Stimulated activated CD8-positive, alpha-beta memory T cell treated with anti-CD3 and anti-CD28 coated beads, Interleukin-4, amount 100 ng/mL, for 24 hours (primary cell): ENCODE results near the gene GLOD4.
"Not testable (repeated sequence)": the region's sequence is repeated elsewhere in the genome, so short reads cannot be mapped to it uniquely, and the experiment has no call there.

Experiments
- DNase-seq: peaks from one replicate; pipeline ENCODE4 v3.0.0-alpha.2; 2020; ENCODE audit warnings: low read depth

Gene GLOD4

GRCh38 chr17:802901-803881 is 21.1 kb upstream of the GLOD4 start:
- no peak for DNase-seq

GRCh38 chr17:802481-802880 is 20.4 kb upstream of the GLOD4 start:
- DNase-seq, result no peak

DNA sequence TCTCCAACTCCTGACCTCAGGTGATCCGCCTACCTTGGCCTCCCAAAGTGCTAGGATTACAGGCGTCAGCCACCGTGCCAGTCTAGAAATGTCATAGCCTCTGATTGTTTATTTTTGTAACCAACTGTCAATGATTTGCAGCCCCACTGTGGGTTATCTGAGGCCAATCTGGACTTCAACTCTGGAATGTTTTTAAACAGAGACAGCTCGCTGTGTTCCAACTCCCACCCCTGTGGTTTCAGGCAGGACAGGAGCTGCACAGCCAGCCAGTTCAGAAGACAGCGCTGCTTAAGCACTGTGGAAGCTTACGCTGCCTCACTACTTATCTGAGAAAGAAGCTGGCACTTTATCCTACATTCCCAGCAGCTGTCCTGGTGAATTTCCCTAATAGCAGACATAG is 19.6 kb upstream of the GLOD4 start:
- DNase-seq, result no peak

- DNase-seq, result no peak
Observed at GRCh38 chr17:800446-801242, 18.6 kb upstream of the GLOD4 start.

GRCh38 chr17:799261-799660 is 17.2 kb upstream of the GLOD4 start:
- DNase-seq, result no peak

GRCh38 chr17:798246-798645 is 16.2 kb upstream of the GLOD4 start:
- no peak for DNase-seq

DNA sequence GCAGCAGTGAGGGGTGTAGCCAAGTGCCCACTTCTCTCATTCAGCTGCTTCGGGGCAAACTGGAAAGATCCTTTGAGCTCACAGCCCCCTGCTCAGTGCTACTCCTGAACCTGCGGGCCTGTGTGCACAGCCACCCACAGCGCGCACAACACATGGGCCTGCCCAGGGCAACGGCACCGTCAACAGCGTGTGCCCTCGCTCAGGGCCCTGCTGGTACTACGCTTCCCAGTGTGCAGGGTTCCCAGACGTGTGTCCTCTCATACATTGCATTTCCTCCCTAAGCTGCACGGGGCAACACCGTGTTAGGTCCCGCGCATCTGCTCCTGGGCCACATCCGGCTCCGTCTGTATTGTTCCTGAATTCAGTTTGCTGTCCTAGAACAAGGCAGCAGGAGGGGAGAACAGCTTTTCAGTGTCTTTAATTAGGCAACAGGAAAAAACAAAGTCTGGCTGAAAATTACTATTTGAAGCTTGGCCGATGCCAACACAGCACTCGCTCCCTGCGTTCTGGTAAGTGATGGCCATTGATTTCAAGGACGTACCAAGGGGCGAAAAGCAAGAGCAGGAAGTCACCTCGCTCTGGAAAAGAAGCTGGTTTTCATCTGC is 15.3 kb upstream of the GLOD4 start:
- DNase-seq, result no peak

DNA sequence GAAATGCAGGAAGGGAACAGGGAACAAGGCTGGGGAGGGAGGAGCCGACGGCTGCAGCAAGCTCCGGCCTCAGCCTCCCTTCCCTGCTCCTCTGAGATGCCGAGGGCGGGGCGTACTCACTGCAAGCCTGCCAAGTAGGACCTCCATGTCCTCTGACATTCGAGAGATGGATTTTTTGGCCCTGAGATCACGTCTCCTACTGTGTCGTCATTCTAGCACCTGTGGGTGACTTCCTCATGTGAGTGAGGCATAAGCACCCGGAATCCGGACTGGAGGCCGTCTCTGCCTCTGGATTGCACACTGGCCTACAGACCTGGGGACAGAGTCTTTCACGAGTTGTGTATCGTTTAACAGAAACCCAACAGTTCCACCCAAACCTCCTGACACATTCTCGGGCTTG is 14.5 kb upstream of the GLOD4 start:
- DNase-seq, result no peak

DNA sequence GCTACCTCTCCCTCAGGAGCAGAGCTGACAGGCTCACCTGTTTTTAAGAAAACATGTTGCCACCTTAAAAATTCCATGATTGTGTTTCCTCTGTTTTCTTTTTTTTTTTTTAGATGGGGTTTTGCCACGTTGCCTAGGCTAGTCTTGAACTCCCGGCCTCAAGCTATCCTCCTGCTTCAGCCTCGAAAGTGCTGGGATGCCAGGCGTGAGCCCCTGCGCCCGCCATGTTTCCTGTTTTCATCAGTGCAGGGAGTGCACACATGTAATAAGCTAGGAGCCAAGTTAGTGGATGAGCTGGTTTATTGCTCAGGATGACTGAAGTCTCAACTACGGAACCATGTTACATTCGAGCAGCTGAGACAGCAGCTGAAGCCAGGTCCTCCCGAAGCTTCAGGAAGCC is 13.6 kb upstream of the GLOD4 start:
- DNase-seq, result no peak

- no peak for DNase-seq
Observed at GRCh38 chr17:795276-795675, 13.2 kb upstream of the GLOD4 start.

DNA sequence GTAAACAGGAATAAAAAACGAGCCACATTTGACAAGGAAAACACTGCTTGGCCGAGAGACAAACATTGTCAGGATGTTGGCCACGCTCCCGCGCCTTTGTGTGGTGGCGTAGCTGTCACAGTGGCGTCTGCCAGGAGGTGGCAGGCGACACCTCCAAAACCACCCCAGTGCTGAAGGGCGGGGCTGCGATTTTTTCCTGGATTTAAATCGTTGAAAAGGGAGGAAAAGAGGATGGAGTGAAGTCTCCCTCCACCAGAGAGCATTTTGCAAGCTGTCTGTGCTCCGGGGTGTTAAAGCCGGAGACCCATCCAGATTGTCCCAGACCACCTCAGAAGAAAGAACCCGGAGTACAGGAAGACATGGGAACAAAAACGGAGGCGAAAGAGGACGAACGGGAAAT is 12.8 kb upstream of the GLOD4 start:
- DNase-seq, result peak; percentile 24

GRCh38 chr17:792277-792676 is 10.2 kb upstream of the GLOD4 start:
- DNase-seq, result no peak

DNA sequence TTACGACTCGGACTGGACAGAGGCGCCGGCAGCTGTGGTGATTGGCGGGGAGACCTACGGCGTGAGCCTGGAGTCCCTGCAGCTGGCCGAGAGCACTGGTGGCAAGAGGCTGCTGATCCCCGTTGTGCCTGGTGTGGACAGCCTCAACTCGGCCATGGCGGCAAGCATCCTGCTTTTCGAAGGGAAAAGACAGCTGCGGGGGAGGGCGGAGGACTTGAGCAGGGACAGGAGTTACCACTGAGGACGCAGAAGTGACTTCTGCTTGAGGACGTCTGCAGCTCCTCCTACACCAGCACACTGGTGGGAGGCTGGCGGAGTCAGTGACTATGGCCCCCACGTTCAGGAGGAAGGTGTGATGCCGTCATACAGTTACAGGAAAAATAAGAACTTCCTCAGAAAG is 9.7 kb upstream of the GLOD4 start:
- DNase-seq, result no peak

GRCh38 chr17:790874-791247 is 8.8 kb upstream of the GLOD4 start:
- DNase-seq, result not testable (repeated sequence)

DNA sequence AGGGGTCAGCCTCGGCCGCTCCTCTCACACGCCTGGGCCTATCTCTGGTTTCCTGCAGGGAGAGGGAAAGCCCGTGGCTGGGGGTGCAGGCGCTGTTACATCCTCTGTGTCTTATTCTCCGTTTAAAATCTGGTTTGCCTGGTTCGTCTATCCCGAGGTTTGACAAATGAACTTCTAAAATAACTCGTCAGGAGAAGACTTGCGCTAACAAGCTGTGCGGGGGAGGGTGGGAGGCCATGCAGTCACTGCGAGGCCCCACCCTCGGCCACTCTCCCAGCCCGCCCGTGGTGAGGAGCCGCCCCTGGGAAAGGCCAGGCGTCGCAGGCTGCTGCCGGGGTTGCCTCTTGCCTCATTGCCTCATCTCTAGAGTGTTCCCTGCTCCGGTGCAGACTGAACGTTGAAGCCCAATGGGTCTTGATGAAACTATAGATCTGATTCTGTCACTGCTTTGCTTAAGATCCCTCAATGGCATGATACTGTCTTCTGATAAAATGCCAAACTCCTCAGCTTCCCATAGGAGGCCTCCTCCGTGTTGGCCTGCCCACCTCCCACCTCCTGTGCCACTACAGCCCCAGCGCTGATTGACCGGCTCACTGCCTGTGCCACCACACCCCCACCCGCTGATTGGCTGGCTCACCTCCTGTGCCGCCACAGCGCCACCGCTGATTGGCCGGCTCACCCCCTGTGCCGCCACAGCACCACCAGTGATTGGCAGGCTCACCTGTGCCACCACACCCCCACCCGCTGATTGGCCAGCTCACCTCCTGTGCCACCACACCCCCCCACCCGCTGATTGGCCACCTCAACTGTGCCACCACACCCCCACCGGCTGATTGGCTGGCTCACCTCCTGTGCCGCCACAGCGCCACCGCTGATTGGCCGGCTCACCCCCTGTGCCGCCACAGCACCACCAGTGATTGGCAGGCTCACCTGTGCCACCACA is 8.1 kb upstream of the GLOD4 start:
- not testable (repeated sequence) for DNase-seq

- DNase-seq, result no peak
Observed at GRCh38 chr17:789160-789840, 7.2 kb upstream of the GLOD4 start.

- DNase-seq, result no peak
Observed at GRCh38 chr17:788551-788950, 6.5 kb upstream of the GLOD4 start.

GRCh38 chr17:787641-788221 is 5.7 kb upstream of the GLOD4 start:
- DNase-seq, result no peak

- DNase-seq, result not testable (repeated sequence)
Observed at GRCh38 chr17:785901-786300, 3.8 kb upstream of the GLOD4 start.

GRCh38 chr17:784143-784542 is 2.1 kb upstream of the GLOD4 start:
- no peak for DNase-seq

DNA sequence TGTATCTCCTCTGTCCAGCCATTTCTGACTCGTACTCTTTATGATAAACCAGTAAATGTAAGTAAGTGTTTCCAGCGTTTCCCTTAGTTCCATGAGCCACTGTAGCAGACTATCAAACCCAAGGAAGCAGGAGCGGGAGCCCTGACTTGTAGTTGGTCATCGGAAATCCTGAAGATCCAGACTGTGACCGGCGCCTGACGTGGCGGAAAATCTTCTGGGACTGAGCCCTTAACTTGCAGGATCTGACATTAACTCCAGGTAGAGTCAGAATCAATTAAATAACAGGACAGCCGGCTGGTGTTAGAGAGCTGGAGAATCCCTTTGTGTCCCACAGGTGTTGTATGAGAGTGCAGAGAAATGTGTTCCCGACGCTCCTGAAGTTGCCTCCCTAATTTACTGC is 4.0 kb downstream of the GLOD4 start:
- DNase-seq, result no peak
